A549 (cell line): ENCODE measurements around the gene LSS. TPM values are rescaled to one million over a fixed set of nuclear protein-coding genes. Genes with fewer than 3 reads are reported as not detected.
A peak's percentile ranks its signal among the peaks of the same experiment; 100 is the strongest.

Source experiments
- ATAC-seq, 2 experiments: fragments of 200-7000 bp in 1 of 2; fragments of >200 bp in 1 of 2; cut with Nextera tagmentation in 1 of 2; cut with Tn5 transposase in 1 of 2; 3 replicates each; pipeline versions ENCODE4 v1.8.0 to v1.9.1; 2018 to 2020; ENCODE audit warnings: mild to moderate bottlenecking in 1 of 2, moderate library complexity in 1 of 2
- CTCF ChIA-PET: fragments of 300-600 bp; sonication (Branson Sonifier 250); formaldehyde crosslinking; extraction: SDS; loops from one replicate; lab custom pipeline; 2021; ENCODE audit warnings: antibody characterized with exemption, inconsistent platforms; lab: Yijun Ruan, JAX
- POLR2A ChIA-PET: fragments of 350-600 bp; formaldehyde crosslinking; extraction: SDS; loops from one replicate; lab custom pipeline; 2021; ENCODE audit warnings: antibody characterized with exemption, inconsistent platforms; lab: Yijun Ruan, JAX
- DNase-seq, 2 experiments: peaks; one replicate each; pipeline versions ENCODE4 v3.0.0 to v3.0.0-alpha.2; 2011 to 2016; ENCODE audit warnings: low read depth in 1 of 2, low spot score in 1 of 2
- FAIRE-seq: peaks from 2 replicates; lab custom pipeline; 2011; peaks lifted over from hg19 to GRCh38; lab: Jason Lieb, UNC
- H3K27ac ChIP-seq, 2 experiments: fragments of >200 bp; sonication (Bioruptor Twin); formaldehyde crosslinking; 3 replicates each; pipeline ENCODE4 v1.5.1; 2016 to 2017
- H3K4me1 ChIP-seq: fragments of >200 bp; sonication (Bioruptor Twin); formaldehyde crosslinking; 3 replicates; pipeline ENCODE4 v1.6.1; 2016
- H3K4me2 ChIP-seq: fragments of >200 bp; sonication (Bioruptor Twin); formaldehyde crosslinking; 3 replicates; pipeline ENCODE4 v1.6.1; 2016
- H3K4me3 ChIP-seq: fragments of >200 bp; sonication (Bioruptor Twin); formaldehyde crosslinking; 3 replicates; pipeline ENCODE4 v1.5.1; 2016
- H3K9me3 ChIP-seq: fragments of >200 bp; sonication (Bioruptor Twin); formaldehyde crosslinking; 3 replicates; pipeline ENCODE4 v1.6.1; 2016
- BHLHE40 ChIP-seq: IDR thresholded peaks from 2 replicates; pipeline ENCODE4 v1.6.1; 2012; ENCODE audit warnings: low read depth, low read length, inconsistent platforms
- CBX8 ChIP-seq: fragments of 200-600 bp; sonication (generic); IDR thresholded peaks from 2 replicates; pipeline ENCODE4 v1.6.1; 2016
- CEBPB ChIP-seq, 2 experiments: fragments of >200 bp in 1 of 2; sonication (Bioruptor Twin) in 1 of 2; formaldehyde crosslinking in 1 of 2; IDR thresholded peaks; 2 replicates each; pipeline ENCODE4 v1.6.1; 2012 to 2016
- CHD2 ChIP-seq: fragments of 150-350 bp; IDR thresholded peaks from 2 replicates; pipeline ENCODE4 v1.6.1; 2014; ENCODE audit warnings: low read length; ENCODE audit not compliant: partially characterized antibody
- CHD4 ChIP-seq: fragments of 200-600 bp; sonication (generic); IDR thresholded peaks from 2 replicates; pipeline ENCODE4 v1.6.1; 2016; ENCODE audit warnings: antibody characterized with exemption, mild to moderate bottlenecking, borderline replicate concordance
- EHMT2 ChIP-seq: fragments of 200-600 bp; sonication (generic); IDR thresholded peaks from 2 replicates; pipeline ENCODE4 v1.6.1; 2016; ENCODE audit warnings: antibody characterized with exemption, low read depth, mild to moderate bottlenecking, moderate library complexity
- EP300 ChIP-seq, 2 experiments: fragments of >200 bp; sonication (Bioruptor Twin); formaldehyde crosslinking; IDR thresholded peaks; 2 replicates in 1 of 2; 3 replicates in 1 of 2; pipeline ENCODE4 v1.6.1; 2016 to 2017
- FOSB ChIP-seq: fragments of 250-450 bp; sonication (Bioruptor Pico); IDR thresholded peaks from 2 replicates; pipeline ENCODE4 v1.5.0; 2020; ENCODE audit warnings: mild to moderate bottlenecking, moderate library complexity
- FOSL2 ChIP-seq, 2 experiments: fragments of 450-650 bp in 1 of 2; fragments of >200 bp in 1 of 2; sonication (Bioruptor Twin) in 1 of 2; formaldehyde crosslinking; IDR thresholded peaks; 2 replicates each; pipeline versions ENCODE4 v1.5.0 to v1.6.1; 2016 to 2020; ENCODE audit warnings: mild to moderate bottlenecking in 1 of 2, moderate library complexity in 1 of 2
- FOXS1 ChIP-seq: fragments of 250-450 bp; sonication (Bioruptor Pico); IDR thresholded peaks from 2 replicates; pipeline ENCODE4 v1.5.0; 2020; ENCODE audit warnings: mild to moderate bottlenecking, moderate library complexity
- HDAC2 ChIP-seq: fragments of 200-600 bp; sonication (generic); IDR thresholded peaks from 2 replicates; pipeline ENCODE4 v1.6.1; 2016
- HOXB13 ChIP-seq: fragments of 250-450 bp; sonication (Bioruptor Pico); IDR thresholded peaks from 2 replicates; pipeline ENCODE4 v1.5.0; 2020; ENCODE audit warnings: low read depth, mild to moderate bottlenecking, moderate library complexity
- JUNB ChIP-seq: fragments of >200 bp; sonication (Bioruptor Twin); formaldehyde crosslinking; IDR thresholded peaks from 2 replicates; pipeline ENCODE4 v1.6.1; 2016
- NFE2L2 ChIP-seq: fragments of 150-350 bp; conservative IDR thresholded peaks from 2 replicates; pipeline ENCODE4 v1.6.1; 2014; ENCODE audit warnings: low read length
- NR3C1 ChIP-seq: fragments of >200 bp; sonication (Bioruptor Twin); formaldehyde crosslinking; IDR thresholded peaks from 3 replicates; pipeline ENCODE4 v1.6.1; 2017
- RNF2 ChIP-seq: fragments of 200-600 bp; sonication (generic); IDR thresholded peaks from 2 replicates; pipeline ENCODE4 v1.6.1; 2016; ENCODE audit warnings: low read depth, mild to moderate bottlenecking, antibody characterized with exemption, moderate library complexity, borderline replicate concordance
- SMC3 ChIP-seq: fragments of >200 bp; sonication (Bioruptor Twin); formaldehyde crosslinking; IDR thresholded peaks from 3 replicates; pipeline ENCODE4 v1.6.1; 2018; ENCODE audit warnings: inconsistent platforms
- TFCP2L1 ChIP-seq: fragments of 250-450 bp; sonication (Bioruptor Pico); IDR thresholded peaks from 2 replicates; pipeline ENCODE4 v1.5.0; 2021; ENCODE audit warnings: mild to moderate bottlenecking
- TP53 ChIP-seq: fragments of 250-450 bp; sonication (Bioruptor Pico); IDR thresholded peaks from 2 replicates; pipeline ENCODE4 v1.5.0; 2021; ENCODE audit warnings: mild to moderate bottlenecking, moderate library complexity
- ZC3H11A ChIP-seq: fragments of 450-650 bp; IDR thresholded peaks from 2 replicates; pipeline ENCODE4 v1.6.1; 2014; ENCODE audit warnings: antibody characterized with exemption, mild to moderate bottlenecking
- ZNF302 ChIP-seq: fragments of 250-450 bp; sonication (Bioruptor Pico); IDR thresholded peaks from 2 replicates; pipeline ENCODE4 v1.9.0; 2021; ENCODE audit warnings: inconsistent platforms, mild to moderate bottlenecking, moderate library complexity
- ZSCAN20 ChIP-seq: fragments of 250-450 bp; sonication (Bioruptor Pico); IDR thresholded peaks from 2 replicates; pipeline ENCODE4 v1.8.0; 2022; ENCODE audit warnings: mild to moderate bottlenecking, moderate library complexity
- WGBS: methylation state at CpG from one replicate; pipeline ENCODE4 v1.1.6; 2017; ENCODE audit errors: missing lambda C conversion rate; 5-methylcytosine and 5-hydroxymethylcytosine counted together
- polyA plus RNA-seq, 4 experiments: library from polyadenylated mRNA; depleted of rRNA in 3 of 4; stranded (reverse); fragments of >200 nt; fragmentation: RNase III in 1 of 4; extraction: RNeasy Plus Mini Kit Qiagen cat#74134 plus additional on column Dnase treatment in 1 of 4; gene quantifications; 2 replicates in 3 of 4; 3 replicates in 1 of 4; pipeline ENCODE4 v1.2.3, GENCODE V29; 2011 to 2017
- TF ChIP-seq, protein P1 (sequence below): fragments of 450-650 bp; IDR thresholded peaks from 2 replicates; pipeline ENCODE4 v1.6.1; 2014; ENCODE audit warnings: antibody characterized with exemption
- TF ChIP-seq, protein P2 (sequence below): fragments of >200 bp; sonication (Bioruptor Twin); formaldehyde crosslinking; IDR thresholded peaks from 3 replicates; pipeline ENCODE4 v1.6.1; 2016
- TF ChIP-seq, protein P3 (sequence below): IDR thresholded peaks from 2 replicates; pipeline ENCODE4 v1.6.1; 2012

The LSS gene
- polyA plus RNA-seq, 2 of the 4 experiments (the other 2 are of a cell fraction) = 9.5 to 22.0 TPM

DNA sequence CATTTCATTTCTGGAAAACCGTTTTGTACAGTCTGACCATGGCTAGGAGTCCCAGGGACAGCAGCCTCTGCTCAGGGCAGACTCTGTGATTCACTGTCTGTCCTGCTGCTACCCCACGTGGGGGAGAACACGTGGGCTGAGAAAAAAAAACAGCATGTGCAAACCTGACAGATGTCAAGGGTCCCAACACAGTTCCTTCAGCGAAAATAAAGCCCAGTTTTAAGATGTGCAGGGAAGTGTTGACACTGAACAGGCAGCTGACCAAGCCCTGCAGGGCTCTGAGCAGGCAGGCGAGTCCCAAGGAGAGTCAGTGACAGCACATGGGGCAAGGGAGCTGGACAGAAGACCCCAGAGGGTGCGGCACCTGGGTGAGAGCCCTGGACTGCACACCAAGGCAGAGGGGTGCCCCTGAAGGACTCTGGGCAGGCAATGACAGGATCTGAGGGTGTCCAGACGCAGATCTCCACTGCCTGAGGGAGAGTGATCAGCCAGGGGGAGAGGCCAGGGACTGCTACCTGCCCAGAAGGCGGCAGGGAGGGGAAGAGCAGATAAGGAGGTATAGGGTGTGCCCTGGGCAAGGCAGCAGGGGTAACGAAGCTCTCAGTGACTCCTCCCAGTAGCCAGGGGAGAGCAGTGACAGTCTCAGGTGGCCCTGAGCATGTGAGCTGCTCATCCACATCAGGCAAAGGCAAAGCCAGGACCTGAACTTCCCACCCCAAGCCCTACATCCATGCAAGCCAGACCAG, 39.2 kb downstream of the LSS start:
- H3K4me2 ChIP-seq = no peak overlapping the region
- FAIRE-seq = no peak
- no peaks in the 10 kb centered on the region for H3K9me3 ChIP-seq
- no peak for DNase-seq
- 0 out of 6 replicates have a peak, but pooled peaks of 1 of the 2 experiments have one; percentile 30 for ATAC-seq
- CTCF ChIA-PET = interaction anchor here (1.2 to 1.9 kb wide), 3 partner anchors 10 to 46 kb away, joined by 3 to 6 read pairs (median 3); no protein-coding TSS in a partner anchor
- 74% methylated on average over 9 of the region's 9 CpGs for WGBS
- POLR2A ChIA-PET = no interaction called here
- no peak overlapping the region for H3K4me3 ChIP-seq
- H3K27ac ChIP-seq = peak overlapping the region in 1 of 2 experiments; percentile 52; a peak in 1 of 6 replicates
- H3K4me1 ChIP-seq = peaks cover 11% of the 10 kb centered on the region
- no peak for TF ChIP-seq HOXB13 (CRISPR knock-in tag)
- TF ChIP-seq HDAC2 = no peak
- no peak for TF ChIP-seq ZNF302
- no peak for TF ChIP-seq SMC3
- TF ChIP-seq JUNB = no peak
- TF ChIP-seq TFCP2L1 = no peak
- TF ChIP-seq, protein P1, sequence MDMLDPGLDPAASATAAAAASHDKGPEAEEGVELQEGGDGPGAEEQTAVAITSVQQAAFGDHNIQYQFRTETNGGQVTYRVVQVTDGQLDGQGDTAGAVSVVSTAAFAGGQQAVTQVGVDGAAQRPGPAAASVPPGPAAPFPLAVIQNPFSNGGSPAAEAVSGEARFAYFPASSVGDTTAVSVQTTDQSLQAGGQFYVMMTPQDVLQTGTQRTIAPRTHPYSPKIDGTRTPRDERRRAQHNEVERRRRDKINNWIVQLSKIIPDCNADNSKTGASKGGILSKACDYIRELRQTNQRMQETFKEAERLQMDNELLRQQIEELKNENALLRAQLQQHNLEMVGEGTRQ = peak; percentile 49; the same call in 1 of the 2 replicates

DNA sequence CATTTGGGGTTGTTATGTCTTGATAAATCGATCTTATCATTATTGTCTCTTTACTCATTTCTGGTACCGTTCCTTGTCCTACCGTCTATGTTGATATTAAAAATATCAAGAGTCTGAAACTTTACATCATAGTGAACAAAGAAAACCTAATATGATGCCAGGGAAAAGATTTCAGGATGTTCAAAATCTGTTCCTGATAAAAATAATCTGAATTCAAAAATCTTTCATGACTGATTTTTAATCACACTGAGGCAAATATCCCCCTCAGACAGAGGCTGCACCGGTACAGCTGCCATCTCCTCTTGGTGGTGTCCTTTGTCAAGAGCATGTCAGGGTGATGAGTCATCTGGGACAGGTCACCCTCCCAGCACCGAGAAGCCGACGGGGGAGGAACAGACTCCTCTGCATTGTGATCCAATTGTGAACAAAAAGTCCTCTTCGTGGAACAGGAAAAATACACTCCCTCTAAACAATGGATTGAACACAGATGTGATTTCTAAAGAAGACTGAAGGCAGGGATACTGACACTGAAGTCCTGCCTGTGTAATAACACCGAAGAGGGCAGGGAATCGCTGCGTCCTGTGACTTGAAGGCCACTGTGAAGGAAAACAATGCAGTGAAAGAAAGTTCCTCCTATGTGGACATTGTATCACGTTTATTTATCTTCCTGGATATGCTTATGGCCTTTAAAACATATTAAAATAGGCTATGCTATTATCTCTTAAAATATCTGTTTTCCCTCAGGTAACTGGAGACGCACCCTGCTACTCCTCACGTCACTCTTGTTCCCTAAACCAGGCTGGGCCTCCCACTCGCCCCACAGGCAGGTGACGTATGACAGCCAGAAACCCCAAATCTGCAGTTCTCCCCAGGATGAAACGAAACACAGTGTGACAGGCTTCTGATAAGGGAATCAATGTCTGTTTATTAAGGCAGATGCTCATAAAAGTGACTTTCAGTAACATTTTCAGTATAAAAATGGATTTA, 40.1 kb downstream of the LSS start:
- ChIA-PET CTCF (no interaction called here), POLR2A (no interaction called here)
- peak in 1 of 2 experiments; percentile 51; a peak in 3 of 6 replicates for ATAC-seq
- TF ChIP-seq FOSL2 (IDR thresholded peaks at IDR 0.05) = no peak
- peak; percentile 57 for TF ChIP-seq FOSL2 (CRISPR knock-in tag; IDR thresholded peaks at IDR 0.05)
- TF ChIP-seq, protein P1 = no peak
- TF ChIP-seq ZSCAN20 (CRISPR knock-in tag) = no peak
- H3K4me2 ChIP-seq = peak overlapping the region; percentile 40; the same call in 1 of the 3 replicates
- no peak overlapping the region for H3K4me3 ChIP-seq
- whole genome bisulfite sequencing = 55% methylated on average over 17 of the region's 17 CpGs
- DNase-seq = peak; percentile 17 to 49
- H3K27ac ChIP-seq = peak overlapping the region in 1 of 2 experiments; percentile 52; a peak in 2 of 6 replicates
- H3K9me3 ChIP-seq = no peaks in the 10 kb centered on the region
- no peak for FAIRE-seq
- peaks cover 11% of the 10 kb centered on the region for H3K4me1 ChIP-seq

DNA sequence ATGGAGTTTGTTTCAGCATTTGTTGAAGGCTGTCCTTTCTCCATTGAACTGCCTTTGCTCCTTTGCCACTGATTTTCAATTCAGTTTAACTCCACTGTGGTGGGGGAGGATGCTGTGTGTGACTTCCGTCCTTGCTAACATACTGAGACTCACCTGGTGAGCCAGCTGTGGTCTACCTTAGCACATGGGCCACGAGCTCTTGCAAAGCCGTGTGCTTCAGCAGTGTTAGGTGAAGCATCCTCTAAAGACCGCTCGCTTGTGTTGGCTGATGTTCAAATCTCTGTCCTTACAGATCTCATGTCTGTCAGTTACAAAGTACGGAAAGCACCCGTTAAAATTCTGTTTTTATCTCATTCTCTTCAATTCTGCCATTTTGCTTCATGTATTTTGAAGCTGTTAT, 40.8 kb downstream of the LSS start:
- peaks cover 11% of the 10 kb centered on the region for H3K4me1 ChIP-seq
- CTCF ChIA-PET = no interaction called here
- POLR2A ChIA-PET = no interaction called here
- DNase-seq = no peak
- no peak for TF ChIP-seq EP300 (IDR thresholded peaks at IDR 0.05)
- TF ChIP-seq CBX8 = no peak
- TF ChIP-seq FOXS1 (CRISPR knock-in tag) = no peak
- TF ChIP-seq TP53 (CRISPR knock-in tag) = no peak
- no peak for TF ChIP-seq HOXB13 (CRISPR knock-in tag)
- TF ChIP-seq, protein P2, sequence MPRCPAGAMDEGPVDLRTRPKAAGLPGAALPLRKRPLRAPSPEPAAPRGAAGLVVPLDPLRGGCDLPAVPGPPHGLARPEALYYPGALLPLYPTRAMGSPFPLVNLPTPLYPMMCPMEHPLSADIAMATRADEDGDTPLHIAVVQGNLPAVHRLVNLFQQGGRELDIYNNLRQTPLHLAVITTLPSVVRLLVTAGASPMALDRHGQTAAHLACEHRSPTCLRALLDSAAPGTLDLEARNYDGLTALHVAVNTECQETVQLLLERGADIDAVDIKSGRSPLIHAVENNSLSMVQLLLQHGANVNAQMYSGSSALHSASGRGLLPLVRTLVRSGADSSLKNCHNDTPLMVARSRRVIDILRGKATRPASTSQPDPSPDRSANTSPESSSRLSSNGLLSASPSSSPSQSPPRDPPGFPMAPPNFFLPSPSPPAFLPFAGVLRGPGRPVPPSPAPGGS = no peak
- no peak for TF ChIP-seq EHMT2
- no peak for TF ChIP-seq CHD4
- TF ChIP-seq RNF2 = no peak
- no peak for TF ChIP-seq BHLHE40
- TF ChIP-seq NR3C1 = no peak
- TF ChIP-seq FOSB = no peak
- no peak for TF ChIP-seq ZC3H11A
- no peak for TF ChIP-seq NFE2L2
- no peak for TF ChIP-seq CEBPB (IDR thresholded peaks at IDR 0.05)
- no peak for TF ChIP-seq CHD2
- TF ChIP-seq, protein P3, sequence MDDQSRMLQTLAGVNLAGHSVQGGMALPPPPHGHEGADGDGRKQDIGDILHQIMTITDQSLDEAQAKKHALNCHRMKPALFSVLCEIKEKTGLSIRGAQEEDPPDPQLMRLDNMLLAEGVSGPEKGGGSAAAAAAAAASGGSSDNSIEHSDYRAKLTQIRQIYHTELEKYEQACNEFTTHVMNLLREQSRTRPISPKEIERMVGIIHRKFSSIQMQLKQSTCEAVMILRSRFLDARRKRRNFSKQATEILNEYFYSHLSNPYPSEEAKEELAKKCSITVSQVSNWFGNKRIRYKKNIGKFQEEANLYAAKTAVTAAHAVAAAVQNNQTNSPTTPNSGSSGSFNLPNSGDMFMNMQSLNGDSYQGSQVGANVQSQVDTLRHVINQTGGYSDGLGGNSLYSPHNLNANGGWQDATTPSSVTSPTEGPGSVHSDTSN = no peak
- H3K4me2 ChIP-seq = no peak overlapping the region
- no peak for FAIRE-seq
- H3K9me3 ChIP-seq = no peaks in the 10 kb centered on the region
- 76% methylated on average over 7 of the region's 7 CpGs for WGBS
- no peak for ATAC-seq
- H3K27ac ChIP-seq = no peak overlapping the region; a peak in 1 of 6 replicates
- H3K4me3 ChIP-seq = no peak overlapping the region
